ENCODE data around the gene NCOA7.

NCOA7 gene

DNA sequence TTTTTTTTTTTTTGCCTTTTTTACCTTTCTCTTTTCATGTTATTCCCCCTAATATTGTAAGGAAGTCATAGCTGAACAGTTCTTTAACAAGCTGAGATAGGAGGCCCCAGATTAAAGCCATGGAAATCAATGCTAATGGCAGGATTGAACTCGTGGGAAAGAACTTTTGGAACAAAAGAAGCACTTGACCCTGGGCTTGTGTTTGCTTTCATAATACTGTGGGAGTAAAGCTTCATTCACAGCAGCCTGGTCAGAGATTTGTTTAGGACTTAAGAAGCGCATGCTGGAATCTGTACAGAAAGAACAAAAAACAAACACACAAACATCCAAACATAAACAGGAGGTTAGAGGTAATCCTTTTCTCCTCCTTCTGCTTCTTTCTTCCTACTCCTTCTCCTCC is 36.2 kb upstream of the NCOA7 start:
- TF ChIP-seq, protein P1, sequence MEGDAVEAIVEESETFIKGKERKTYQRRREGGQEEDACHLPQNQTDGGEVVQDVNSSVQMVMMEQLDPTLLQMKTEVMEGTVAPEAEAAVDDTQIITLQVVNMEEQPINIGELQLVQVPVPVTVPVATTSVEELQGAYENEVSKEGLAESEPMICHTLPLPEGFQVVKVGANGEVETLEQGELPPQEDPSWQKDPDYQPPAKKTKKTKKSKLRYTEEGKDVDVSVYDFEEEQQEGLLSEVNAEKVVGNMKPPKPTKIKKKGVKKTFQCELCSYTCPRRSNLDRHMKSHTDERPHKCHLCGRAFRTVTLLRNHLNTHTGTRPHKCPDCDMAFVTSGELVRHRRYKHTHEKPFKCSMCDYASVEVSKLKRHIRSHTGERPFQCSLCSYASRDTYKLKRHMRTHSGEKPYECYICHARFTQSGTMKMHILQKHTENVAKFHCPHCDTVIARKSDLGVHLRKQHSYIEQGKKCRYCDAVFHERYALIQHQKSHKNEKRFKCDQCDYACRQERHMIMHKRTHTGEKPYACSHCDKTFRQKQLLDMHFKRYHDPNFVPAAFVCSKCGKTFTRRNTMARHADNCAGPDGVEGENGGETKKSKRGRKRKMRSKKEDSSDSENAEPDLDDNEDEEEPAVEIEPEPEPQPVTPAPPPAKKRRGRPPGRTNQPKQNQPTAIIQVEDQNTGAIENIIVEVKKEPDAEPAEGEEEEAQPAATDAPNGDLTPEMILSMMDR (IDR thresholded peaks at IDR 0.05; ENCODE audit: control insufficient read depth, extremely low read depth, insufficient read depth), result no peak
- no peak for DNase-seq (ENCODE audit: low read depth)
- no peak overlapping the region for H3K4me3 ChIP-seq (ENCODE audit: low read depth, low read length)

DNA sequence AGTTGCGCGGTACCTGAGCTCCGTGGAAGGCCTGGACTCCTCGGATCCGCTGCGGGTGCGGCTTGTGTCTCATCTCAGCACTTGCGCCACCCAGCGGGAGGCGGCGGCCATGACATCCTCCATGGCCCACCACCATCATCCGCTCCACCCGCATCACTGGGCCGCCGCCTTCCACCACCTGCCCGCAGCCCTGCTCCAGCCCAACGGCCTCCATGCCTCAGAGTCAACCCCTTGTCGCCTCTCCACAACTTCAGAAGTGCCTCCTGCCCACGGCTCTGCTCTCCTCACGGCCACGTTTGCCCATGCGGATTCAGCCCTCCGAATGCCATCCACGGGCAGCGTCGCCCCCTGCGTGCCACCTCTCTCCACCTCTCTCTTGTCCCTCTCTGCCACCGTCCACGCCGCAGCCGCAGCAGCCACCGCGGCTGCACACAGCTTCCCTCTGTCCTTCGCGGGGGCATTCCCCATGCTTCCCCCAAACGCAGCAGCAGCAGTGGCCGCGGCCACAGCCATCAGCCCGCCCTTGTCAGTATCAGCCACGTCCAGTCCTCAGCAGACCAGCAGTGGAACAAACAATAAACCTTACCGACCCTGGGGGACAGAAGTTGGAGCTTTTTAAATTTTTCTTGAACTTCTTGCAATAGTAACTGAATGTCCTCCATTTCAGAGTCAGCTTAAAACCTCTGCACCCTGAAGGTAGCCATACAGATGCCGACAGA is 31.4 kb upstream of the NCOA7 start:
- H3K4me3 ChIP-seq (ENCODE audit: low read depth, low read length), result no peak overlapping the region
- TF ChIP-seq, protein P1 (IDR thresholded peaks at IDR 0.05; ENCODE audit: control insufficient read depth, extremely low read depth, insufficient read depth), result peak; percentile 64

DNA sequence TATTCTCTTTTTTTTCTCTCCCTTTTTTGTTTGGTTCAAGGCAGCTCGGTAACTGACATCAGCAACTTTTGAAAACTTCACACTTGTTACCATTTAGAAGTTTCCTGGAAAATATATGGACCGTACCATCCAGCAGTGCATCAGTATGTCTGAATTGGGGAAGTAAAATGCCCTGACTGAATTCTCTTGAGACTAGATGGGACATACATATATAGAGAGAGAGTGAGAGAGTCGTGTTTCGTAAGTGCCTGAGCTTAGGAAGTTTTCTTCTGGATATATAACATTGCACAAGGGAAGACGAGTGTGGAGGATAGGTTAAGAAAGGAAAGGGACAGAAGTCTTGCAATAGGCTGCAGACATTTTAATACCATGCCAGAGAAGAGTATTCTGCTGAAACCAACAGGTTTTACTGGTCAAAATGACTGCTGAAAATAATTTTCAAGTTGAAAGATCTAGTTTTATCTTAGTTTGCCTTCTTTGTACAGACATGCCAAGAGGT is 30.8 kb upstream of the NCOA7 start:
- TF ChIP-seq, protein P1 (IDR thresholded peaks at IDR 0.05; ENCODE audit: control insufficient read depth, extremely low read depth, insufficient read depth), result no peak
- H3K4me3 ChIP-seq (ENCODE audit: low read depth, low read length), result no peak overlapping the region

More for the DNA sequence above, 31.4 kb upstream of the NCOA7 start:
- DNase-seq (ENCODE audit: low read depth), result no peak

DNA sequence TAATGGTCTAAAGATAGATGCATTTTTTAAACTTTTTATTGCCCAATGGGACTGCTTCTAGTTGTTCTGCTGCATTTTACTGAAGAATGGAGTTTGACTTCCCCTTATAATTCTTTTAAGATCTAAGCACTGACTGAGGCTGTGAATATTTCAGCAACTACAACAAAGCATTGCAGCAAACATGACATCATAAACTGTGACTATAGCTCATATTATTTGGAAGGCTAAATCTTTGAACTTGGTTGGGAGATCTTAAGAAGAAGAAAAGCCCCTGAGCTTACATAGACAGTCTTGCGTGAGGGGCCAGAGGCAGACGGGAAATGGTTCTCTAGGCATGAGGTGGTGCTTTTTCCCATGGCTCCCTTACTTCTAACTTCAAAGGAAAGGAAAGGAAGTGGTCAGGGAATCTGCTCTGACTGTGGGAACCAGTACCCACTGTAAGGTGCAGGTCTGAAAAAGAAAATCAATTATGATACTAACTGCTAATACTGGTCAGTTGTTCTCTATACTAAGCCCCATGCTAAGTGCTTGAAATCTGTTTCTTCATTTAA is 26.6 kb upstream of the NCOA7 start:
- TF ChIP-seq, protein P1 (IDR thresholded peaks at IDR 0.05; ENCODE audit: control insufficient read depth, extremely low read depth, insufficient read depth), result no peak
- DNase-seq (ENCODE audit: low read depth), result no peak
- H3K4me3 ChIP-seq (ENCODE audit: low read depth, low read length), result no peak overlapping the region

More for the DNA sequence above, 30.8 kb upstream of the NCOA7 start:
- no peak for DNase-seq (ENCODE audit: low read depth)

DNA sequence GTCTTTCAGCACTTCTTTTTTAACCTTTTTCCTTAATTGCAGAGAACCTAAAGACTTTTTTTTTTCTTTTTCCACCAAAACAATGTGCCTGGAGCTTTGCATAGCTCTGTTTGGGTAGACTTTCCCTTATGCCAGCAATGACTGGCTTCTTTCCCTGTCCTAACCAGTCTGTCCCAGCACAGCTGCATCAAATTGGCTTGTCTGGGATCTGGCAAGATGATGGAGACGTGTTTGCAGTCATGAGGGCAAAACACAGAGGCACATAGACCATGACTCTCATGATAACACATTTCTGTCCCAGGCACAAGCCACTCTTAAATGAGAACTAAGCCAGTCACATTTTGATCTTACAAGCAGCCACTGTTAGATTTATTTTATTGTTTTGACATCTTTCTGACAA is 24.8 kb upstream of the NCOA7 start:
- TF ChIP-seq, protein P1 (IDR thresholded peaks at IDR 0.05; ENCODE audit: control insufficient read depth, extremely low read depth, insufficient read depth), result no peak
- no peak for DNase-seq (ENCODE audit: low read depth)
- no peak overlapping the region for H3K4me3 ChIP-seq (ENCODE audit: low read depth, low read length)

DNA sequence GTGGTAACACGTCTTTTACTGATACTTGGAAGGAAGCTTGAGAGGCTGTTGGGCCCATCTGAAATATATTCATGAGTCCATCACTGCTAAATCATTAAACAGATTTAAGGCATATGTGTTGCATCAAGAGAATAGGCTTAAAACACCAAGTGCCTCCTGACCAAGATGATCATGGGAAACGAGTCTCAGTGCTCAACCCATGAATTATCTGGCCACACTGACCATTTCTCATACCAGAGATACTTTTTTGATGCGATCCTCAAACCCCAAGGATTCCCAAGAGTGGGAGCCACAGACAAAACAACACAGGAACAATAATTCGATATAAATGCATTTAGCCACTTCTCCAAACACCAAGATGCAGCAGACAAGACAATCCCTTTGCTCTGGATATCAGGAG is 24.1 kb upstream of the NCOA7 start:
- no peak for DNase-seq (ENCODE audit: low read depth)
- no peak overlapping the region for H3K4me3 ChIP-seq (ENCODE audit: low read depth, low read length)
- TF ChIP-seq, protein P1 (IDR thresholded peaks at IDR 0.05; ENCODE audit: control insufficient read depth, extremely low read depth, insufficient read depth), result no peak
